Parathyroid adenoma (tissue), 2 donors: ENCODE data around the gene ANO2.

ENCODE experiments used
- H2AFZ ChIP-seq: fragments of 300-600 bp; sonication (generic); one replicate; pipeline ENCODE4 v1.7.0; 2017; ENCODE audit warnings: antibody characterized with exemption, mild to moderate bottlenecking
- H3K27ac ChIP-seq: fragments of 300-600 bp; sonication (generic); one replicate; pipeline ENCODE4 v1.7.0; 2017
- H3K27me3 ChIP-seq: fragments of 300-600 bp; sonication (generic); one replicate; pipeline ENCODE4 v1.7.0; 2017; ENCODE audit warnings: low read length; ENCODE audit not compliant: control insufficient read depth, insufficient read depth
- H3K36me3 ChIP-seq: fragments of 300-600 bp; sonication (generic); one replicate; pipeline ENCODE4 v1.7.0; 2017; ENCODE audit warnings: low read length; ENCODE audit not compliant: control insufficient read depth, insufficient read depth
- H3K4me1 ChIP-seq: fragments of 300-600 bp; sonication (generic); one replicate; pipeline ENCODE4 v1.7.0; 2017; ENCODE audit warnings: control low read depth
- H3K4me2 ChIP-seq: fragments of 300-600 bp; sonication (generic); one replicate; pipeline ENCODE4 v1.7.0; 2017; ENCODE audit warnings: low read length
- H3K4me3 ChIP-seq: fragments of 300-600 bp; sonication (generic); one replicate; pipeline ENCODE4 v1.7.0; 2017; ENCODE audit warnings: low read depth, low read length
- H3K79me2 ChIP-seq: fragments of 300-600 bp; sonication (generic); one replicate; pipeline ENCODE4 v1.7.0; 2017; ENCODE audit warnings: control low read depth
- H3K9ac ChIP-seq: fragments of 300-600 bp; sonication (generic); one replicate; pipeline ENCODE4 v1.7.0; 2017; ENCODE audit warnings: mild to moderate bottlenecking
- H3K9me3 ChIP-seq: fragments of 300-600 bp; sonication (generic); one replicate; pipeline ENCODE4 v1.7.0; 2017; ENCODE audit warnings: low read length; ENCODE audit not compliant: control insufficient read depth
- CTCF ChIP-seq: fragments of 300-600 bp; sonication (generic); IDR thresholded peaks from one replicate; pipeline ENCODE4 v1.7.0; 2017; ENCODE audit warnings: antibody characterized with exemption, mild to moderate bottlenecking
- donor health status: primary hyperparathyroidism.

The ANO2 gene

GRCh38 chr12:5716201-5716600 is 228.9 kb downstream of the ANO2 start:
- no peaks in the 10 kb centered on the region for H3K9me3 ChIP-seq
- H3K79me2 ChIP-seq = no peaks in the 10 kb centered on the region
- no peaks in the 10 kb centered on the region for H3K36me3 ChIP-seq
- no peak overlapping the region for H3K4me3 ChIP-seq
- H3K4me1 ChIP-seq = no peaks in the 10 kb centered on the region
- no peak overlapping the region for H3K27ac ChIP-seq
- H2AFZ ChIP-seq = no peak overlapping the region
- no peaks in the 10 kb centered on the region for H3K27me3 ChIP-seq
- TF ChIP-seq CTCF = no peak
- H3K4me2 ChIP-seq = no peak overlapping the region
- H3K9ac ChIP-seq = no peak overlapping the region

- H3K4me2 ChIP-seq = no peak overlapping the region
- no peak overlapping the region for H3K27ac ChIP-seq
- H3K9me3 ChIP-seq = no peaks in the 10 kb centered on the region
- no peak overlapping the region for H3K4me3 ChIP-seq
- no peaks in the 10 kb centered on the region for H3K79me2 ChIP-seq
- no peak for TF ChIP-seq CTCF
- H3K9ac ChIP-seq = no peak overlapping the region
- no peaks in the 10 kb centered on the region for H3K36me3 ChIP-seq
- no peaks in the 10 kb centered on the region for H3K4me1 ChIP-seq
- no peak overlapping the region for H2AFZ ChIP-seq
- H3K27me3 ChIP-seq = no peaks in the 10 kb centered on the region
Observed at GRCh38 chr12:5715021-5715420, 230.0 kb downstream of the ANO2 start.

- Histone ChIP-seq H3K4me2 (no peak overlapping the region), H3K79me2 (no peaks in the 10 kb centered on the region), H3K9ac (no peak overlapping the region), H3K4me1 (no peaks in the 10 kb centered on the region), H2AFZ (no peak overlapping the region), H3K36me3 (no peaks in the 10 kb centered on the region), H3K27me3 (no peaks in the 10 kb centered on the region), H3K4me3 (no peak overlapping the region), H3K9me3 (no peaks in the 10 kb centered on the region), H3K27ac (no peak overlapping the region)
- TF ChIP-seq CTCF = no peak
Observed at GRCh38 chr12:5713599-5714081, 231.4 kb downstream of the ANO2 start.

GRCh38 chr12:5710260-5710878 is 234.7 kb downstream of the ANO2 start:
- no peak for TF ChIP-seq CTCF

GRCh38 chr12:5708371-5708770 is 236.7 kb downstream of the ANO2 start:
- no peaks in the 10 kb centered on the region for H3K27me3 ChIP-seq
- no peak overlapping the region for H3K4me2 ChIP-seq
- H3K79me2 ChIP-seq = no peaks in the 10 kb centered on the region
- no peak overlapping the region for H3K4me3 ChIP-seq
- H3K36me3 ChIP-seq = no peaks in the 10 kb centered on the region
- no peak overlapping the region for H2AFZ ChIP-seq
- no peaks in the 10 kb centered on the region for H3K4me1 ChIP-seq
- no peaks in the 10 kb centered on the region for H3K9me3 ChIP-seq
- H3K27ac ChIP-seq = no peak overlapping the region
- no peak for TF ChIP-seq CTCF
- no peak overlapping the region for H3K9ac ChIP-seq

More at GRCh38 chr12:5710260-5710878, 234.7 kb downstream of the ANO2 start:
- no peak overlapping the region for H3K27ac ChIP-seq
- H3K36me3 ChIP-seq = no peaks in the 10 kb centered on the region
- H3K79me2 ChIP-seq = no peaks in the 10 kb centered on the region
- H3K4me1 ChIP-seq = no peaks in the 10 kb centered on the region
- H3K9me3 ChIP-seq = no peaks in the 10 kb centered on the region
- H2AFZ ChIP-seq = no peak overlapping the region
- no peaks in the 10 kb centered on the region for H3K27me3 ChIP-seq
- H3K4me3 ChIP-seq = no peak overlapping the region
- no peak overlapping the region for H3K9ac ChIP-seq
- no peak overlapping the region for H3K4me2 ChIP-seq
